Transverse colon (tissue), 4 donors: ENCODE measurements around the gene ZCCHC7. TPM values are rescaled to one million over a fixed set of nuclear protein-coding genes. Genes with fewer than 3 reads are reported as not detected.

Experiments
- DNase-seq: peaks from one replicate; pipeline ENCODE4 v3.0.0-alpha.2; 2019
- H3K27ac ChIP-seq, 4 donors: fragments of 200-600 bp; sonication (generic); 2 replicates each; pipeline ENCODE4 v1.5.1; 2016 to 2018; ENCODE audit warnings: inconsistent platforms in 4 of 4
- H3K27me3 ChIP-seq: fragments of 200-600 bp; sonication (generic); 2 replicates; pipeline ENCODE4 v1.5.1; 2017; ENCODE audit warnings: inconsistent platforms
- H3K36me3 ChIP-seq, 4 donors: fragments of 200-600 bp; sonication (generic); 2 replicates each; pipeline ENCODE4 v1.5.1; 2017 to 2019; ENCODE audit warnings: inconsistent platforms in 4 of 4
- H3K4me1 ChIP-seq, 4 donors: fragments of 200-600 bp; sonication (generic); 2 replicates each; pipeline ENCODE4 v1.5.1; 2017 to 2020; ENCODE audit warnings: inconsistent platforms in 4 of 4
- H3K4me3 ChIP-seq, 4 donors: fragments of 200-600 bp; sonication (generic); 1 replicate in 1 of 4; 2 replicates in 3 of 4; pipeline versions ENCODE4 v1.5.1 to v1.6.1; 2017 to 2019; ENCODE audit warnings: inconsistent platforms in 4 of 4
- H3K9me3 ChIP-seq, 2 donors: fragments of 200-600 bp; sonication (generic); 2 replicates each; pipeline ENCODE4 v1.5.1; 2017 to 2019; ENCODE audit warnings: inconsistent platforms in 2 of 2
- CTCF ChIP-seq, 5 experiments: fragments of 200-600 bp in 3 of 5; fragments of 450-650 bp in 2 of 5; sonication (generic) in 3 of 5; IDR thresholded peaks; 1 replicate in 2 of 5; 2 replicates in 3 of 5; pipeline ENCODE4 v1.5.1; 2016 to 2017; ENCODE audit warnings: antibody characterized with exemption in 5 of 5, inconsistent platforms in 3 of 5, mild to moderate bottlenecking in 2 of 5, moderate library complexity in 1 of 5
- EP300 ChIP-seq: sonication (generic); formaldehyde crosslinking; IDR thresholded peaks from one replicate; pipeline ENCODE4 v1.6.1; 2017; ENCODE audit warnings: antibody characterized with exemption, low read depth
- POLR2A ChIP-seq: fragments of 450-650 bp; IDR thresholded peaks from one replicate; pipeline ENCODE4 v1.6.1; 2016; ENCODE audit warnings: antibody characterized with exemption, mild to moderate bottlenecking, moderate library complexity
- POLR2AphosphoS5 ChIP-seq, 3 donors: sonication (generic); formaldehyde crosslinking; IDR thresholded peaks; one replicate each; pipeline ENCODE4 v1.6.1; 2016; ENCODE audit warnings: antibody characterized with exemption in 3 of 3
- WGBS, 2 donors: methylation state at CpG; one replicate each; pipeline ENCODE4 v1.1.5; 2018; ENCODE audit warnings: low coverage in 1 of 2; 5-methylcytosine and 5-hydroxymethylcytosine counted together
- in situ Hi-C, 4 donors: fragments of 200-750 bp; cut with MboI; loops; one replicate each; pipeline versions ENCODE4 v1.15.0 to v1.15.1; 2017; ENCODE audit warnings: low sequenced_read_pairs in 3 of 4, low pct_ligation_motif_present in 1 of 4, low pct_unique_long_range_greater_than_20kb in 1 of 4
- intact Hi-C: fragments of 100-400 bp; cut with DNase I; formaldehyde crosslinking; loops from one replicate; pipeline ENCODE4 v1.15.1; 2023; ENCODE audit warnings: low total_unique reads
- total RNA-seq, 4 donors: library from RNA; depleted of rRNA; stranded (reverse); fragments of >200 nt; gene quantifications; one replicate each; pipeline ENCODE4 v1.1.0, GENCODE V29; 2016

ZCCHC7 gene
- total RNA-seq, 4 donors from 2014 or later = 13.2 to 43.0 (median 16.5) TPM

GRCh38 chr9:37295178-37295577 is 174.8 kb downstream of the ZCCHC7 start:
- no peak for DNase-seq
- Histone ChIP-seq H3K4me3 (no peak overlapping the region), H3K4me1 (peaks cover 0 to 11% (median 6%) of the 10 kb centered on the region in 4 donors), H3K9me3 (no peaks in the 10 kb centered on the region), H3K27me3 (no peaks in the 10 kb centered on the region), H3K27ac (no peak overlapping the region), H3K36me3 (no peaks in the 10 kb centered on the region)
- in situ Hi-C loops (loop anchor here in 1 of 4 donors (25.0 kb wide), 1 partner anchor 108 kb away; no protein-coding TSS in a partner anchor), intact Hi-C loops (no loop called here)
- WGBS, 2 donors = 69 to 77% methylated on average over 1 of the region's 1 CpG
- TF ChIP-seq CTCF (IDR thresholded peaks at IDR 0.05) = no peak
- TF ChIP-seq POLR2A = no peak
- no peak for TF ChIP-seq EP300
- no peak for TF ChIP-seq POLR2AphosphoS5 (IDR thresholded peaks at IDR 0.05)

- Histone ChIP-seq H3K27me3 (no peaks in the 10 kb centered on the region), H3K27ac (no peak overlapping the region), H3K36me3 (no peaks in the 10 kb centered on the region), H3K9me3 (no peaks in the 10 kb centered on the region), H3K4me3 (no peak overlapping the region), H3K4me1 (peaks cover 0 to 11% (median 6%) of the 10 kb centered on the region in 4 donors)
- intact Hi-C loops (no loop called here), in situ Hi-C loops (loop anchor here in 1 of 4 donors (25.0 kb wide), 1 partner anchor 108 kb away; no protein-coding TSS in a partner anchor)
- no peak for DNase-seq
- TF ChIP-seq CTCF (IDR thresholded peaks at IDR 0.05) (no peak), POLR2A (no peak), POLR2AphosphoS5 (IDR thresholded peaks at IDR 0.05) (no peak), EP300 (no peak)
Observed at GRCh38 chr9:37295796-37296195, 175.4 kb downstream of the ZCCHC7 start.

- Histone ChIP-seq H3K9me3 (no peaks in the 10 kb centered on the region), H3K4me1 (peaks cover 0 to 18% (median 6%) of the 10 kb centered on the region in 4 donors), H3K27me3 (no peaks in the 10 kb centered on the region), H3K36me3 (no peaks in the 10 kb centered on the region), H3K27ac (no peak overlapping the region), H3K4me3 (no peak overlapping the region)
- no peak for TF ChIP-seq CTCF (IDR thresholded peaks at IDR 0.05)
- TF ChIP-seq POLR2AphosphoS5 (IDR thresholded peaks at IDR 0.05) = no peak
- no peak for TF ChIP-seq POLR2A
- no peak for TF ChIP-seq EP300
- intact Hi-C loops (no loop called here), in situ Hi-C loops (loop anchor here in 1 of 4 donors (25.0 kb wide), 1 partner anchor 110 kb away; no protein-coding TSS in a partner anchor)
- 67 to 79% methylated on average over 2 to 3 of the region's 3 CpGs for WGBS, 2 donors
- DNase-seq = no peak
Observed at GRCh38 chr9:37297592-37297991, 177.2 kb downstream of the ZCCHC7 start.

DNA sequence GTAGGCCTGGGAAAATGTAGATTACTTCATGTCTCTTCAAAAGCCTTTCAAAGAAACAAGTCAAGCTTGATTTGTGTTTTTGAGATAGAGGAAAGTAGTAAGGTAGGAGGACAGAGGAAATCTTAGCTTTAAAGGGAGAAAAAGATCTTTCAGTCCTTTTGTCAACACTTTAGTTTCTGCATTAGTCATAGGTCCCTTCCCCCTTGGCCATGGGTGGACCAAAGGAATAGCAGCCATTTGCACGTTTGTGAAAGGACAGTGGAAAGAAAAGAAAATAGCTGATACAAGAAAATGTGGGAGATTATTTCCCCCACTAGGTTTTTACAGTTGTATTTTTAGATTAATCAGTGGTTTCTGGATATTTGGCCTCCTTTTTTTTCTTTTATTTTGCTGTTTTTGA is 180.2 kb downstream of the ZCCHC7 start:
- DNase-seq = no peak
- Histone ChIP-seq H3K4me1 (peaks cover 0 to 6% (median 0%) of the 10 kb centered on the region in 4 donors), H3K4me3 (no peak overlapping the region), H3K27me3 (no peaks in the 10 kb centered on the region), H3K9me3 (no peaks in the 10 kb centered on the region), H3K27ac (no peak overlapping the region), H3K36me3 (no peaks in the 10 kb centered on the region)
- TF ChIP-seq POLR2A = no peak
- TF ChIP-seq CTCF (IDR thresholded peaks at IDR 0.05) = no peak
- TF ChIP-seq EP300 = no peak
- TF ChIP-seq POLR2AphosphoS5 (IDR thresholded peaks at IDR 0.05) = no peak
- intact Hi-C loops = loop anchor here (10.0 kb wide), 1 partner anchor 1306 kb away; no protein-coding TSS in a partner anchor
- WGBS, 2 donors = 50 to 53% methylated on average over 1 of the region's 1 CpG
- in situ Hi-C loops = no loop called here
